Metanephros (tissue), 1 donor: Measurements from ENCODE around the gene TIAM1. TPM values are rescaled to one million over a fixed set of nuclear protein-coding genes. Genes with fewer than 3 reads are reported as not detected.

Experiments
- total RNA-seq: library from RNA; depleted of rRNA; stranded (reverse); fragments of >200 nt; gene quantifications from one replicate; pipeline ENCODE4 v1.2.3, GENCODE V29; 2014

TIAM1 gene
- 15.1 TPM for total RNA-seq

GRCh38 chr21:31343680-31344480 lies at the start of gene TIAM1:
Gene TIAM1, minus strand, starts transcription at chr21:31344261. Its CDS starts 77,289 bp downstream, at chr21:31266972.

